Upper lobe of right lung (tissue), 1 donor: ENCODE data around the gene LRRFIP1. TPM values are rescaled to one million over a fixed set of nuclear protein-coding genes. Genes with fewer than 3 reads are reported as not detected.

Experiments used
- ATAC-seq: fragments of 200-7000 bp; cut with Tn5 transposase; one replicate; pipeline ENCODE4 v1.9.1; 2020; ENCODE audit warnings: mild to moderate bottlenecking, moderate library complexity
- DNase-seq: peaks from one replicate; pipeline ENCODE4 v3.0.0-alpha.2; 2020
- H3K27ac ChIP-seq: fragments of 200-600 bp; one replicate; pipeline ENCODE4 v1.8.0; 2022
- H3K27me3 ChIP-seq: fragments of 200-600 bp; one replicate; pipeline ENCODE4 v1.8.0; 2022; ENCODE audit warnings: mild to moderate bottlenecking
- H3K36me3 ChIP-seq: fragments of 200-600 bp; one replicate; pipeline ENCODE4 v1.8.0; 2022
- H3K4me1 ChIP-seq: fragments of 200-600 bp; one replicate; pipeline ENCODE4 v1.8.0; 2022
- H3K4me3 ChIP-seq: fragments of 200-600 bp; one replicate; pipeline ENCODE4 v1.8.0; 2022; ENCODE audit warnings: mild to moderate bottlenecking
- H3K9me3 ChIP-seq: fragments of 200-600 bp; one replicate; pipeline ENCODE4 v1.8.0; 2022
- CTCF ChIP-seq: fragments of 200-600 bp; IDR thresholded peaks from one replicate; pipeline ENCODE4 v1.8.0; 2022; ENCODE audit warnings: antibody characterized with exemption
- intact Hi-C: fragments of 100-400 bp; cut with DNase I; formaldehyde crosslinking; loops from one replicate; pipeline ENCODE4 v1.11.0; 2022
- total RNA-seq: library from RNA; stranded (reverse); fragmentation: NEBNext Ultra II Directional; extraction: Animal tissue kit (Norgen Biotek cat#: 25700); gene quantifications from one replicate; pipeline ENCODE4 v1.2.1, GENCODE V29; 2021
- donor health status: DM: no; HTN: yes; CAD: no; lungs with severe emphysema.

LRRFIP1 gene
- total RNA-seq, 1 donor from 2014 or later = 178 TPM

DNA sequence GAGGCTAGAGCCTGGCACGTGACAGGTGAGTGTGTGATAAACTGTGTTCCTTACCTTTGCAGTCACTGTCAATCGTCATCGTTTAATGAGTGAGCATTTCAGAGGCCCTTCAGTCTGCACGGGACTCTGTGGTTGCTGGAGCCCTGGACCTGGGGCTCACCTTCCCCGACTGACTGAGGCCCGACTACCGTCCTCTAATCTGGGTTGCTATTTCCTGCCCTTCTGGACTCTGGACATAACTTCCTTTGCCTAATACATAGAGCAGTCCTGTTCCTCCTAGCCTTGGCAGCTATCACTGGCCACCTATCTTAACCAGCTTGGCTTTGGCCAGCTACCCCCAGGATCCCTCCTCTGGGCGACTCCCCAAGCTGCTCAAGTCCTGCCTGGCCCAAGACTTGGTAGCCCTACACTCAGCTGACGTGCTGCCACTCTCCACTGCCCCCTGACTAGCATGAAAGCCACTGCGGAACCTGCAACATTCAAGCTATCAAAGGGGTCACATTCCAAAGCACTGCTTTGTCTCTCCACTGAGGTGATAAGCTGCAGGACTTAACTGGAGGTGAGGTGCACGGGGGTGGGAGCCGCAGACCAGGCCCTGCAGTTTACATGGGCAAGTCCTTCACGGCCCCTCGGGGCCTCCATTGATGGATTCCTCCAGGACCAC lies 25.8 kb upstream of the LRRFIP1 start:
- Histone ChIP-seq H3K36me3 (no peaks in the 10 kb centered on the region), H3K27ac (no peak overlapping the region), H3K9me3 (no peaks in the 10 kb centered on the region), H3K4me1 (peaks cover 12% of the 10 kb centered on the region), H3K27me3 (no peaks in the 10 kb centered on the region), H3K4me3 (no peak overlapping the region)
- DNase-seq = no peak
- no peak for TF ChIP-seq CTCF
- ATAC-seq = no peak
- intact Hi-C loops = no loop called here

- intact Hi-C loops = no loop called here
These were observed 25.0 kb upstream of the LRRFIP1 start for GRCh38 chr2:237602409-237602808.

DNA sequence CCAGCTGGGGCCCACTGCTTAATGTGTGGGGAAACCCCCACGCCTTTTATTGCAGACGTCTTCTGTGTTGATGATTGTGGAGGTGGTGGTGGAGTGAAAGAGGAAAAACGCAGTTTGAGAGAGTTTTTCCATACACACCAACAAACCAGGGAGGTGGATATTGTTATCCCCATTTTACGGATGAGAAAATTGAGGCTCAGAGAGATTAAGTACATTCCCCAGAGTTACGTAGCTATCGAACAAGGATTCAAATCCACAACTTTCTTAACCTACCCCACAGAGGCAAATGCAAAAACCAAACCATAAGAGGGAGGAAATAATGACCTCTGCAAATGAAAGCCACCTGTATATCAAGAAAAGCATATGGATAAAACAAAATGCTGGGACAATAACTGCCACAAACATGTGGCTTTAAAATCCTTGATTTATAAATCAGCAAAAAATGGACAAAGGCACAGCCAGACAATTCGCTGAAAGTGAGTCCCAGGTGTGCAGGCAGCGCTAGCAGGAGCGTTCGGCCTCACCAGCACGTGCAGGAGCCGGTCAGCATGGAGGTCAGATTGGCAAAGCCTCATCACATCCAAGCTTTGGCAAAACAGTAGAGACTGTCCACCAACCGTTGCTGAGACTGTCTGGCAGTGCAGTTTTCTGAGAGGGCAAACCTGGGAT lies 24.2 kb upstream of the LRRFIP1 start:
- peak overlapping the region; percentile 59 for H3K27ac ChIP-seq
- intact Hi-C loops = no loop called here
- no peak for ATAC-seq
- no peaks in the 10 kb centered on the region for H3K27me3 ChIP-seq
- H3K4me1 ChIP-seq = peaks cover 12% of the 10 kb centered on the region
- H3K9me3 ChIP-seq = no peaks in the 10 kb centered on the region
- no peak for TF ChIP-seq CTCF
- H3K36me3 ChIP-seq = no peaks in the 10 kb centered on the region
- H3K4me3 ChIP-seq = no peak overlapping the region
- DNase-seq = no peak

More at GRCh38 chr2:237602409-237602808, 25.0 kb upstream of the LRRFIP1 start:
- TF ChIP-seq CTCF = no peak
- Histone ChIP-seq H3K4me3 (no peak overlapping the region), H3K27ac (no peak overlapping the region), H3K27me3 (no peaks in the 10 kb centered on the region), H3K4me1 (peaks cover 12% of the 10 kb centered on the region), H3K9me3 (no peaks in the 10 kb centered on the region), H3K36me3 (no peaks in the 10 kb centered on the region)
- DNase-seq (no peak), ATAC-seq (no peak)

- Histone ChIP-seq H3K27me3 (no peaks in the 10 kb centered on the region), H3K27ac (peak overlapping the region; percentile 59), H3K9me3 (no peaks in the 10 kb centered on the region), H3K4me1 (peaks cover 12% of the 10 kb centered on the region), H3K36me3 (no peaks in the 10 kb centered on the region), H3K4me3 (no peak overlapping the region)
- intact Hi-C loops = no loop called here
- ATAC-seq = peak; percentile 76
- no peak for TF ChIP-seq CTCF
- no peak for DNase-seq
These were observed 23.5 kb upstream of the LRRFIP1 start for GRCh38 chr2:237603718-237604362.

- no peak for DNase-seq
- no peak overlapping the region for H3K4me3 ChIP-seq
- intact Hi-C loops = no loop called here
These were observed 23.0 kb upstream of the LRRFIP1 start for GRCh38 chr2:237604391-237604790.

More at GRCh38 chr2:237604391-237604790, 23.0 kb upstream of the LRRFIP1 start:
- no peaks in the 10 kb centered on the region for H3K9me3 ChIP-seq
- peaks cover 12% of the 10 kb centered on the region for H3K4me1 ChIP-seq
- TF ChIP-seq CTCF = no peak
- H3K27ac ChIP-seq = peak overlapping the region; percentile 55
- no peak for ATAC-seq
- no peaks in the 10 kb centered on the region for H3K27me3 ChIP-seq
- H3K36me3 ChIP-seq = no peaks in the 10 kb centered on the region
